Globus pallidus (tissue), 1 donor: ENCODE measurements around the gene TACO1.

Source experiments
- DNase-seq: peaks from one replicate; pipeline ENCODE4 v3.0.0-alpha.2; 2015; ENCODE audit warnings: low spot score

The TACO1 gene

GRCh38 chr17:63640038-63640437, 39.3 kb downstream of the TACO1 start:
- DNase-seq = no peak

- peak; percentile 68 for DNase-seq
Observed at GRCh38 chr17:63641692-63642448, 41.2 kb downstream of the TACO1 start.

GRCh38 chr17:63644846-63645245, 44.2 kb downstream of the TACO1 start:
- DNase-seq = no peak

- DNase-seq = no peak
Observed at GRCh38 chr17:63645775-63646487, 45.2 kb downstream of the TACO1 start.

- DNase-seq = no peak
Observed at GRCh38 chr17:63646488-63646806, 45.8 kb downstream of the TACO1 start.

GRCh38 chr17:63647065-63647725, 46.5 kb downstream of the TACO1 start:
- DNase-seq = no peak

GRCh38 chr17:63647936-63648335, 47.2 kb downstream of the TACO1 start:
- DNase-seq = no peak

- peak; percentile 27 for DNase-seq
Observed at GRCh38 chr17:63649813-63650212, 49.1 kb downstream of the TACO1 start.

- DNase-seq = no peak
Observed at GRCh38 chr17:63652106-63652505, 51.4 kb downstream of the TACO1 start.

- DNase-seq = no peak
Observed at GRCh38 chr17:63653050-63653449, 52.4 kb downstream of the TACO1 start.

- no peak for DNase-seq
Observed at GRCh38 chr17:63657786-63658185, 57.1 kb downstream of the TACO1 start.
